GM19193 (cell line): ENCODE data around the gene ZFP57.

Source experiments
- POLR2A ChIP-seq: IDR thresholded peaks from 4 replicates; pipeline ENCODE4 v1.6.1; 2011; ENCODE audit not compliant: insufficient read depth, insufficient read length; ENCODE audit errors: extremely low read depth

ZFP57 gene

GRCh38 chr6:29671026-29671425, 9.9 kb downstream of the ZFP57 start:
- TF ChIP-seq POLR2A: no peak

- no peak for TF ChIP-seq POLR2A
Measured at GRCh38 chr6:29667158-29667557, 13.8 kb downstream of the ZFP57 start.

DNA sequence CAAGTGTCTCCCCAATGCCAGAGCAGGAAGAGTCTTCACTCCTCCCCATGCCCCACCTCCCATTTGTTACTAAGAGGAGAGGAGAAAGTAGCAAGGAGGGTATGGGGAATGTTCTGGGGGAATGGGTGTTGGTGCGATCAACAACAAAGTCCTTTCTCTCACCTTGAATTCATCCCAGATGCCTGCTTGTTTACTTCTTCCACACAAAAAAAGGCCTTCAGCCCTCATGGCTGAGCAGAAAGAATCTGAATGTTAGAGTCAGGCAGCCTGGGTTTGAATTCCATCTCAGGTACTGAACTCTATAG, 14.2 kb downstream of the ZFP57 start:
- no peak for TF ChIP-seq POLR2A

- no peak for TF ChIP-seq POLR2A
Measured at GRCh38 chr6:29665942-29666825, 14.8 kb downstream of the ZFP57 start.

- TF ChIP-seq POLR2A: no peak
Measured at GRCh38 chr6:29663300-29664042, 17.5 kb downstream of the ZFP57 start.

DNA sequence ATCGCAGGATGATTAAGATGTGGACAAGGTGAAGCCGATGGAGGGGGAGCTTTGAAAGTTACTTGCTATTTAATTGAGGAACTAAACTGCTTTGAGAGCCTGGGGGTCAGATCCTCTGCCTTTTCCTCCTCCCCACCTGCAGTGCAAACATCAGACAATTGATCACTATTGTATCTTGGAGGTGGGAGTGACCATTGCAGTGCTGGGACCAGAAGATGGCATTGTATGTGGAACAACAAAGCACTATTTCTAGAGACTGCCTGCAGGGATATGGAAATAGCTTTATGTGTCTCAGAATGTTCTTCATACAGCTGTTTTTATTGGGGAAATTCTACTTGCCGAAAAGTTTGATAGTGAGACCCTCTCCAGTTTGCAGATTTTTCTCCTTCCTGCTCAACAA, 19.9 kb downstream of the ZFP57 start:
- TF ChIP-seq POLR2A: no peak

DNA sequence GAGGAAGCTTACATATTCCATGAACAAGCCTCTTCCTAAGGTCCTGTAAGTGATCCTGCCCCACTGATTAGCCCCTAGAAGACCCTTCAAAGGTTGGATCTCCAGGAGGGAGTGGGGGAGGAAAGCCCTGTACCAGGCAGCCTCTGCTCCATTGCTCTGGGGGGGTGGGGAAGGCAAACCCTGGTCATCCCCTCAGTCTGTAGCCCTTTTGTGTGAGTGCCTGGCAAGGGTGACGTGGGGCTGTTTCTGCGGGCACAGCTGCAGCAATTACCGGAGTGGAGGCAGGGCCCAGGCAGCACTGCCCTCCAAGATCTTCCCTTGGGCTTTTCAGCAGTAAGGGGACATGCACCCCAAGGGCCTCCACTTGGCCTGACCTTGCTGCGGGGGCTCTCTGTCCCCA, 24.2 kb downstream of the ZFP57 start, which contains the start of gene MOG:
MOG (plus strand) TSS at position 295 of the 400 bp plus-strand sequence. CDS start 118 bp downstream, outside the sequence.
- no peak for TF ChIP-seq POLR2A

- no peak for TF ChIP-seq POLR2A
Measured at GRCh38 chr6:29656157-29656556, 24.8 kb downstream of the ZFP57 start.

DNA sequence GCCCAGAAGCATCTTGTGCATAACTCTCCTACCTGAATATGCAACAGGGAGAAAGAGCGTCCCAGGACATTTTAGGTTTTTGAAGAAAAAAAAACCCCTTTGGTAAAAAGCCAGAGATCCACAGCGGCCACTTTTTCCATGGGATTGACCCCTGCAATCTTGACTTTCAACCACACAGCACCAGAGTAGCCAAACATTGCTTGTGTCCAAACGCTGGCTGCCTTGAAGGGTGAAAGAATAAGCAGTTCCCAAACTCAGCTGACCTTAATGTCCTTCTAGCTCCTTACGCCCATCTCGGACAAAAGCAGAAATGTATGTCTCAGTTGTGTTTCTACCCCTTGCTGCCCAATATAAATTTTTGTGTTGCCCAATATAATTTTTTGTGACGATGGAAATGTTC, 25.3 kb downstream of the ZFP57 start:
- no peak for TF ChIP-seq POLR2A

DNA sequence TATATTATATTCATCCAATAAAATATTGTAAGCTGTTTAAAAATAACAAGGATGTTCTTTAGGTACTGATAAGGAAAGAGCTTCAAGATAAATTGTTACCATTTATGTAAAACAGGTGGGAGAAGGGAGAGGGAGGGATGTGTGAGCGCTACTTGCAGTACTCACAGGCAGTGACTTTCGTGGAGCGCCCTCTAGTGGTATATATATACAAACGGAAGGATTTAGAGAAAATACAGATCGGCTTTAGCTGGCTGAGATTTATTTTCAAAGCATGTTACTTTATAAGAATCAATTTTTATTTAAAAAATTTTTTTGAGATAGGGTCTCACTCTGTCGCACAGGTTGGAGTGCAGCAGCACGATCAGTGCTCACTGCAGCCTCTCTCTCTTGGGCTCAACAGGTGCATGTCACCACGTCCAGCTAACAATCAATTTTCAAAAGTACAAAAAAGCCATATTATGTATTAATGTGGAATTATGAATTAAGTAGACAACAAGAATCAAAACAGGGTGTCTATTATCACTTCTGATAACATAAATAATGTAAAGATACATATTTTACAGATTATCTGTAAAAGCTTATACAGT, 27.4 kb downstream of the ZFP57 start:
- TF ChIP-seq POLR2A: no peak

DNA sequence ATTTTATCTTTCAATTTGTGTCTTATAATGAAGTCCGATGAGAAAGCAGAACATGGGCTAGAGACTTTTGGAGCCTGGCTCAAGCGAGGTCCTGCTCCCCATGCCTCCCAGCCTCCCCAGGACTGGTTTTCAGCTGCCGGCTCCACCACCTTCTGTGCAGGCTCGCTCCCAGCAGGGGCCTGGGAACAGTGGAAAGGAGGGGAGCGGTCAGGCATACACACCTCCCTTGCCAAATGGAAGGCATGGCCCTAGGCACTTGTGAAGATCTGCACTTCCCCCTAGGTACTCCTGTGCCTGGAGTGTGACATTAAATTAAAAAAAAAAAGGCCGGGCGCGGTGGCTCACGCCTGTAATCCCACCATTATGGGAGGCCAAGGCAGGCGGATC, 28.8 kb downstream of the ZFP57 start:
- TF ChIP-seq POLR2A: no peak

- TF ChIP-seq POLR2A: no peak
Measured at GRCh38 chr6:29651413-29652197, 29.3 kb downstream of the ZFP57 start.

DNA sequence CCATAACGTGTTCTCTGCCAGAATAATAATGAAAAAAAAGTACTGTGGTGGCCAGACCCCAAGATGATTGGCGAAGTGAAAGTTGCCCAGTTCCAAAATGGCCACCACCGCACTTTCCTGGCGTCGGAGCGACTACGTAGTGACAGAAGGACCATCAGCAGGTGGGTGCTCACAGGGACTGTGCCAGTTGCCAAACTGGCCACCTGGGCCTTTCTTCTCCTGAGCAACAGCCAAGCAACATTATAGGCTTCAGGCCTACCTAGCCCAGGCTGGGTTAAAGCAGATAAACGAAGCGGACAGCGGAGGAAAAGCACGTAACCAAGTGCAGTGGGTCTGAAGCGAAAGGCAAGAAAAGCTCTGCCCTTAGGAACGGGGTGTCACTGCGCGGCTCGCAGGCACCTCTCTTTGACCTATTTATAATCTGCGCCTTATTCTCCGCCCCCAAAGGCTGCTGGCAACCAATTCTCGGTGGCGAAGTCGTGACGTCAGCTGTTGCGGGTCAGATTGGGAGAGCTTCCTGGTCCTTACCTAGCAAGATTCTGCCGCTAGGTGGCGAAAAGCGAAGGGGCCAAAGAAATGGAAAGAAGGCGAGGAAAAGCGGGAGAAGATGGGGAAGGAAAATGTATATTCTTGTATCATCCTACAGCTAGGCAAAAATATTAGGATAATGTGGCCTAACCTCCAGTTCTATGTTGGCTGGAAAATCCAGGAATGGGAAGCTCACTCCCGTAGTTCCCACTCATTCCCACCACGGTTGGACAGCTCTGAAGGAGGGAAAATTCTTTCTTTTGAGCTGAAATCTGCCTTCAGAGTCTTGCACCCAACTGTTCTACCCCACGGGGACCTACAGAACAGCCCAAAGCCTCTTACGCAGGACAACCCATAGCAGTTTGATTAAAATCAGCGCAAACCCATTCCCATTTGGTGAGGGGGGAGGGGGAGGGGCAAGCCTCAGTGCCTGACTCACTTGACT, 31.0 kb downstream of the ZFP57 start:
- TF ChIP-seq POLR2A: peak; percentile 84

GRCh38 chr6:29647927-29648642, 32.9 kb downstream of the ZFP57 start:
- no peak for TF ChIP-seq POLR2A
